ENCODE measurements around the gene GAK.

Gene GAK

GRCh38 chr4:909131-909571 is 23.0 kb downstream of the GAK start:
- Histone ChIP-seq H3K27me3 (no peaks in the 10 kb centered on the region), H3K36me3 (peaks cover 93% of the 10 kb centered on the region), H4K20me1 (peaks cover 98% of the 10 kb centered on the region), H3K4me3 (no peak overlapping the region), H3K9me3 (peaks cover 15% of the 10 kb centered on the region), H3K27ac (no peak overlapping the region), H3K4me2 (no peak overlapping the region), H3K4me1 (peaks cover under 1% of the 10 kb centered on the region; the same call in 1 of the 2 replicates), H3K9ac (no peak overlapping the region)
- no peak for TF ChIP-seq Cebpa-rat (IDR thresholded peaks at IDR 0.05)

GRCh38 chr4:907691-908425 is 24.3 kb downstream of the GAK start:
- H3K36me3 ChIP-seq: peaks cover 100% of the 10 kb centered on the region
- no peaks in the 10 kb centered on the region for H3K4me1 ChIP-seq
- H3K4me3 ChIP-seq: no peak overlapping the region

GRCh38 chr4:907103-907400 is 25.1 kb downstream of the GAK start:
- H4K20me1 ChIP-seq: peaks cover 97% of the 10 kb centered on the region
- H3K4me1 ChIP-seq: no peaks in the 10 kb centered on the region
- no peak for TF ChIP-seq Cebpa-rat (IDR thresholded peaks at IDR 0.05)
- no peaks in the 10 kb centered on the region for H3K27me3 ChIP-seq
- peaks cover 100% of the 10 kb centered on the region for H3K36me3 ChIP-seq
- H3K27ac ChIP-seq: no peak overlapping the region
- no peak overlapping the region for H3K9ac ChIP-seq
- H3K4me2 ChIP-seq: no peak overlapping the region
- H3K9me3 ChIP-seq: peaks cover 15% of the 10 kb centered on the region
- no peak overlapping the region for H3K4me3 ChIP-seq

More at GRCh38 chr4:907691-908425, 24.3 kb downstream of the GAK start:
- Histone ChIP-seq H4K20me1 (peaks cover 97% of the 10 kb centered on the region), H3K27me3 (no peaks in the 10 kb centered on the region), H3K4me2 (no peak overlapping the region), H3K27ac (no peak overlapping the region), H3K9me3 (peaks cover 15% of the 10 kb centered on the region), H3K9ac (no peak overlapping the region)
- no peak for TF ChIP-seq Cebpa-rat (IDR thresholded peaks at IDR 0.05)

GRCh38 chr4:906339-907102 is 25.6 kb downstream of the GAK start:
- Histone ChIP-seq H3K4me3 (no peak overlapping the region), H4K20me1 (peaks cover 97% of the 10 kb centered on the region), H3K4me1 (no peaks in the 10 kb centered on the region), H3K36me3 (peaks cover 100% of the 10 kb centered on the region), H3K27ac (no peak overlapping the region), H3K9me3 (peaks cover 15% of the 10 kb centered on the region), H3K9ac (no peak overlapping the region), H3K4me2 (no peak overlapping the region), H3K27me3 (no peaks in the 10 kb centered on the region)
- no peak for TF ChIP-seq Cebpa-rat (IDR thresholded peaks at IDR 0.05)

GRCh38 chr4:905485-906338 is 26.4 kb downstream of the GAK start:
- no peak for TF ChIP-seq Cebpa-rat (IDR thresholded peaks at IDR 0.05)
- peaks cover 100% of the 10 kb centered on the region for H3K36me3 ChIP-seq

GRCh38 chr4:903066-904046 is 28.8 kb downstream of the GAK start:
- Histone ChIP-seq H3K36me3 (peaks cover 100% of the 10 kb centered on the region), H3K27me3 (no peaks in the 10 kb centered on the region), H3K9ac (no peak overlapping the region), H4K20me1 (peaks cover 97% of the 10 kb centered on the region), H3K27ac (no peak overlapping the region), H3K4me2 (no peak overlapping the region), H3K9me3 (peaks cover 15% of the 10 kb centered on the region), H3K4me3 (no peak overlapping the region), H3K4me1 (no peaks in the 10 kb centered on the region)
- no peak for TF ChIP-seq Cebpa-rat (IDR thresholded peaks at IDR 0.05)

More at GRCh38 chr4:905485-906338, 26.4 kb downstream of the GAK start:
- no peak overlapping the region for H3K4me3 ChIP-seq
- peaks cover 15% of the 10 kb centered on the region for H3K9me3 ChIP-seq
- H3K4me1 ChIP-seq: no peaks in the 10 kb centered on the region
- peaks cover 97% of the 10 kb centered on the region for H4K20me1 ChIP-seq
- no peaks in the 10 kb centered on the region for H3K27me3 ChIP-seq
- H3K4me2 ChIP-seq: no peak overlapping the region
- H3K9ac ChIP-seq: no peak overlapping the region
- no peak overlapping the region for H3K27ac ChIP-seq

GRCh38 chr4:901192-901910 is 30.8 kb downstream of the GAK start:
- H3K27me3 ChIP-seq: no peaks in the 10 kb centered on the region
- no peak for TF ChIP-seq Cebpa-rat (IDR thresholded peaks at IDR 0.05)
- no peak overlapping the region for H3K27ac ChIP-seq
- H3K4me1 ChIP-seq: no peaks in the 10 kb centered on the region
- no peak overlapping the region for H3K4me2 ChIP-seq
- H3K36me3 ChIP-seq: peaks cover 100% of the 10 kb centered on the region
- H4K20me1 ChIP-seq: peaks cover 96% of the 10 kb centered on the region
- no peak overlapping the region for H3K4me3 ChIP-seq
- H3K9me3 ChIP-seq: peaks cover 10% of the 10 kb centered on the region
- H3K9ac ChIP-seq: no peak overlapping the region

- H3K9me3 ChIP-seq: peaks cover 4% of the 10 kb centered on the region; the same call in 1 of the 2 replicates
- H3K27ac ChIP-seq: no peak overlapping the region
- peaks cover 100% of the 10 kb centered on the region for H3K36me3 ChIP-seq
- TF ChIP-seq Cebpa-rat (IDR thresholded peaks at IDR 0.05): no peak
- H3K27me3 ChIP-seq: no peaks in the 10 kb centered on the region
- H3K9ac ChIP-seq: no peak overlapping the region
- no peak overlapping the region for H3K4me2 ChIP-seq
- H3K4me1 ChIP-seq: no peaks in the 10 kb centered on the region
- peaks cover 95% of the 10 kb centered on the region for H4K20me1 ChIP-seq
- H3K4me3 ChIP-seq: no peak overlapping the region
These were observed 31.4 kb downstream of the GAK start for GRCh38 chr4:900721-901120.
